Endothelial cell of umbilical vein (primary cell): ENCODE data around the gene TNFRSF1A.

Experiments
- CTCF ChIP-seq, 2 donors: IDR thresholded peaks; 1 replicate in 1 of 2; 2 replicates in 1 of 2; pipeline ENCODE4 v1.5.1; 2011; ENCODE audit warnings: low read length in 2 of 2, mild to moderate bottlenecking in 2 of 2, moderate library complexity in 2 of 2, control low read depth in 1 of 2, inconsistent platforms in 1 of 2, low read depth in 1 of 2; ENCODE audit not compliant: insufficient read depth in 1 of 2; ENCODE audit errors: extremely low read depth in 1 of 2
- EZH2 ChIP-seq: IDR thresholded peaks from 2 replicates; pipeline ENCODE4 v1.6.1; 2012; ENCODE audit warnings: borderline replicate concordance, low read depth, mild to moderate bottlenecking, moderate library complexity, low read length, inconsistent platforms; ENCODE audit not compliant: severe bottlenecking
- GATA2 ChIP-seq: IDR thresholded peaks from 2 replicates; pipeline ENCODE4 v1.7.0; 2011; ENCODE audit warnings: low read depth, mild to moderate bottlenecking, moderate library complexity, mixed read lengths, low read length; ENCODE audit not compliant: insufficient read length, insufficient read depth
- MAX ChIP-seq: IDR thresholded peaks from 2 replicates; pipeline ENCODE4 v1.6.1; 2011; ENCODE audit not compliant: insufficient read depth, insufficient read length
- MYC ChIP-seq: IDR thresholded peaks from one replicate; pipeline ENCODE4 v1.6.1; 2011; ENCODE audit warnings: mild to moderate bottlenecking, low read depth, low read length
- POLR2A ChIP-seq: IDR thresholded peaks from 2 replicates; pipeline ENCODE4 v1.6.1; 2012; ENCODE audit warnings: low read depth, mild to moderate bottlenecking, control low read depth, low read length

- TF ChIP-seq CTCF (IDR thresholded peaks at IDR 0.05; ENCODE audit: extremely low read depth in 1 of 2, insufficient read depth in 1 of 2, low read depth in 1 of 2, low read length in 2 of 2) (no peak), MAX (no peak), POLR2A (no peak), MYC (no peak), EZH2 (no peak), GATA2 (no peak)
Measured at GRCh38 chr12:6380141-6381121, 38.6 kb upstream of the TNFRSF1A start.
